ENCODE data around the gene CFAP299.

CFAP299 gene

GRCh38 chr4:80873571-80873970, 538.0 kb downstream of the CFAP299 start:
- no peak for DNase-seq

GRCh38 chr4:80874979-80875378, 539.4 kb downstream of the CFAP299 start:
- no peak for DNase-seq

- no peak for DNase-seq
These were observed 540.1 kb downstream of the CFAP299 start for GRCh38 chr4:80875642-80876041.

- no peak for DNase-seq
These were observed 541.3 kb downstream of the CFAP299 start for GRCh38 chr4:80876810-80877209.

- no peak for DNase-seq
These were observed 542.7 kb downstream of the CFAP299 start for GRCh38 chr4:80878218-80878617.

- no peak for DNase-seq
These were observed 562.2 kb downstream of the CFAP299 start for GRCh38 chr4:80897537-80898303.

GRCh38 chr4:80900908-80901307, 565.4 kb downstream of the CFAP299 start:
- DNase-seq, result no peak

GRCh38 chr4:80903020-80903419, 567.5 kb downstream of the CFAP299 start:
- DNase-seq, result no peak

- DNase-seq, result no peak
These were observed 574.4 kb downstream of the CFAP299 start for GRCh38 chr4:80909938-80910337.

- no peak for DNase-seq
These were observed 575.9 kb downstream of the CFAP299 start for GRCh38 chr4:80911458-80911857.

GRCh38 chr4:80912350-80912749, 576.8 kb downstream of the CFAP299 start:
- no peak for DNase-seq

GRCh38 chr4:80913381-80913780, 577.9 kb downstream of the CFAP299 start:
- DNase-seq, result no peak

GRCh38 chr4:80916770-80917169, 581.2 kb downstream of the CFAP299 start:
- no peak for DNase-seq

- DNase-seq, result no peak
These were observed 582.5 kb downstream of the CFAP299 start for GRCh38 chr4:80918004-80918403.

- no peak for DNase-seq
These were observed 585.9 kb downstream of the CFAP299 start for GRCh38 chr4:80921441-80921840.

- no peak for DNase-seq
These were observed 587.4 kb downstream of the CFAP299 start for GRCh38 chr4:80922941-80923340.

GRCh38 chr4:80925293-80925692, 589.8 kb downstream of the CFAP299 start:
- no peak for DNase-seq

GRCh38 chr4:80926446-80926845, 590.9 kb downstream of the CFAP299 start:
- DNase-seq, result no peak

- no peak for DNase-seq
These were observed 591.4 kb downstream of the CFAP299 start for GRCh38 chr4:80926891-80927290.

GRCh38 chr4:80927420-80927819, 591.9 kb downstream of the CFAP299 start:
- no peak for DNase-seq

GRCh38 chr4:80931631-80932081, 596.1 kb downstream of the CFAP299 start:
- no peak for DNase-seq

GRCh38 chr4:80948141-80948540, 612.6 kb downstream of the CFAP299 start:
- no peak for DNase-seq

- no peak for DNase-seq
These were observed 613.5 kb downstream of the CFAP299 start for GRCh38 chr4:80948995-80949394.

GRCh38 chr4:80956421-80956820, 620.9 kb downstream of the CFAP299 start:
- DNase-seq, result no peak

- no peak for DNase-seq
These were observed 627.5 kb downstream of the CFAP299 start for GRCh38 chr4:80963051-80963450.
